GM19351 (cell line): Measurements from ENCODE around the gene AOC3.

Source experiments
- ATAC-seq: cut with Tn5 transposase; IDR thresholded peaks from one replicate; pipeline ENCODE4 v1.9.1; 2021; ENCODE audit warnings: mild to moderate bottlenecking, moderate library complexity; ENCODE audit not compliant: unreplicated experiment

Gene AOC3

DNA sequence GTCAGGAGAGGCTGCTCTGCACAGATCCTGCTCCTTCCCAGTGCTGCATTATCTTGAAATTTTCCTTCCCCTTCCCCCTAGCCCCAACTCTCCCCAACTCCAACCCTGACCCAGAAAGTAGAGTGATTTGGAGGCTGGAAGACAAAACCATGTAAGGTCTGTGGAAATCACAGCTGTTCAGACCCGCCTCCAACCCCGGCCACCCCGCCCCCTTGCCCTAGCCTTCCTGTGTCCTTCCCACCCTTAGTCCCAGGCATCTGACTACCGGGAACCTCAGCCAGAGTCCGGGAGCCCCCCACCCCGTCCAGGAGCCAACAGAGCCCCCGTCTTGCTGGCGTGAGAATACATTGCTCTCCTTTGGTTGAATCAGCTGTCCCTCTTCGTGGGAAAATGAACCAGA is at the start of gene AOC3:
Gene AOC3, plus strand, starts transcription at position 246 of the 400 bp plus-strand sequence. Its CDS starts 145 bp downstream, at position 391.
- ATAC-seq: no peak

DNA sequence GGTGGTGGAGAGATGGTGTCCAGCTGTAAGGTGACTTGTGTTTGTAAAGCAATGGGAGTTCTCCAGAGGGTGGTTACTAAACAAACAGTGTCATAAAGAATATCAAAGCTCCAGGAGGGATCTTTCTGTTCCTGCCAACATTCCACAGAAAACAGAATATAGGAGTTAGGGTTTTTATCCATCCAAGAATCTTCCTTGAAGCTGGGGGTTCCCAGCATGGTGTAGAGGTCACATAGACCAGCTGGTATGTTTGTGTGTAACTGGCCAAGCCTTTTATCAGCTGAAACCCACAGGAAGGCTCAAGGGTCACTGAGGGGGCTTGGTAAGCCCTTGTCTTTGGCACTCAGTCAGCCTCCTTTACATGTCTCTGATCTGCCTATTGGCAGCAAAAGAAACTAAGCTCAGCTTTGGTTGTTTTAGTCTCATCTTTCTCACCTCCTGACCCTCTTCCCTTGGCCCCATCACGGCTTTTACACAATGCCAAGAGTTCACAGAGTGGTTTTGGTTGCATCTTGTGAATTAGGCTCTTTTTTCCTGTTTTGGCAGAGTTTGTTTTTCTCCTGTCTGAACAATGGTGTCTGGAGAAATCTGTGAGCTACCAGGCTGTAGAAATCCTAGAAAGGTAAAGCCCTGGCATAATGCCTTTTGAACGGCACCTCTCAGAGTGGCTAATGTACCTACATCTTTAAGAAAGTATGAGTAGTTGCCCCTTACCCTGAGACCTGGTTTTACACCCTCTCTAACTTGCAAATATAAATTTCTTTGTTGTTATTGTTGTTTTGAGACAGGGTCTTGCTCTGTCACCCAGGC is 47.7 kb upstream of the AOC3 start:
- ATAC-seq: no peak

DNA sequence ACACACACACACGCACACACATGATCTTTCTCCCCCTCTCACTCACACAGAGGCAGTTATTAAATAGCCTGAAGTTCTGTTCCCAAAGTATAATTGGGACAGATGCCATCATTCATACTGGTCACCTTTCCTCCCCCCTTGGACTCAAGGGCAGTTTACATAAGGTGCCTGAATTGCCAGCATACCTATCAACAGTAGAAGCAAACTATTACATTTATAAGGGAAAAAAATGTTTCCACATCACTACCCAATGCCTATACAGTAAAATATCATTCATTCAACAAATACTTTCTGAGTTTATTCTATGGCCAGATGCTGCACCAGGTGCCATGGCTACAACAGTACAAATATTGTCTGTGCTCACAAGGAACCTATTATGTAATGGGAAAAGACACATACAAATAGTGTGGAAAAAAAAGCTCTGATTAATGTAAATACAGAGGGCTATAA is 46.1 kb upstream of the AOC3 start:
- no peak for ATAC-seq

- ATAC-seq: no peak
Observed at GRCh38 chr17:42806249-42806648, 44.8 kb upstream of the AOC3 start.

- no peak for ATAC-seq
Observed at GRCh38 chr17:42809250-42809649, 41.7 kb upstream of the AOC3 start.

DNA sequence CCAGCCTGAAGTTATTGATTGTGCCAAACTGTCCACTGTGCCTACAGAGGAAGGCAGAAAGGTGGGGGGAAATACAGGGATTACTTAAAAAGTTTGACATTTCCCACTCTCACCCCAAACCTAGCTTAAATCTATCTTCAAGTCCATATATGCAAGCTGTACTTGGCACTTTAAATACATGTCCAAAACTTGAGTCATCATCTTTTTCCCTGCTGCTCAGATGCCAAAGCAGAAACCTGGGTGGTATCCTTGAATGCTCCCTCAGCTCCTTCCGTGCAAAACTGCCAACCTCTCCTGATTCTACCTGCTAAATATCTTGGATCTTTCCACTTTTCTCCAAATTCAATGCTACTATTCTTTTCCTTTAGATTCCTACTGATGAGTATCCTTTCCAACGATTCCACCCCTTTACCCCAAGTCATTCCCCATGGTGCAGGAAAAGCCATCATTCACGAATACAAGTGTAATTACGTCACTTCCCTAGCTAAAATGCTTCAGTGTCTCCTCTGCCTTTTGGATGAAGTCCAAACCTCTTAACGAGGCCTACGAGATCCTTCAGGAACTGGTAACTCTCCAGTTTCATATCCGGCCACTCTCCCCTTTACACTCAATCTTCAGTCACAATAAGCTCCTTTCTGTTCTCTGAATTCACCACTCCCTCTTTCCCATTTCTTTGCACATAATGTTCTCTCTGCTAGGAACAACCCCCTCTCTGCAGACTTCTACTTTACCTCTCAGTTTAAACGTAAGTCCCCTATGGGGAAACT is 36.2 kb upstream of the AOC3 start:
- no peak for ATAC-seq

GRCh38 chr17:42817866-42818265 is 33.1 kb upstream of the AOC3 start:
- no peak for ATAC-seq

DNA sequence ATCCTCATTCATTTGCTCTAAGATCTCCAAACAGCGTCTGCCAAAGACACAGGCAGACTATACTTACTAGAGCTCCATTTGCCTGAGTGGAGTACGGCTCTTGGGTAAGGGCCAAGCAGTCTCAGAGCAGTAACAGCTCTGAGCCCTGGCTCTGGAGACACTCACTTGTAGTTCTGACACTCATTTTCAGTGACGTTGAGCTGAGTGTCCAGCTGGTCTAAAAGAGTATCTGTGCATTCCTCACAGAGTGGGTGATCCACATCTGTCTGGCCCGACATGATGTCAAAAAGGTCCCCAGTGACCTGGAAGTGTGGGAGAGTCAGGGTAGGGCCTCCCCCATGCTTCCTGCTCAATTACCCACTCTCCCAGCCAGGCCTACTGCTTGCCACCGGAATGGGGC is 32.6 kb upstream of the AOC3 start:
- ATAC-seq: no peak

DNA sequence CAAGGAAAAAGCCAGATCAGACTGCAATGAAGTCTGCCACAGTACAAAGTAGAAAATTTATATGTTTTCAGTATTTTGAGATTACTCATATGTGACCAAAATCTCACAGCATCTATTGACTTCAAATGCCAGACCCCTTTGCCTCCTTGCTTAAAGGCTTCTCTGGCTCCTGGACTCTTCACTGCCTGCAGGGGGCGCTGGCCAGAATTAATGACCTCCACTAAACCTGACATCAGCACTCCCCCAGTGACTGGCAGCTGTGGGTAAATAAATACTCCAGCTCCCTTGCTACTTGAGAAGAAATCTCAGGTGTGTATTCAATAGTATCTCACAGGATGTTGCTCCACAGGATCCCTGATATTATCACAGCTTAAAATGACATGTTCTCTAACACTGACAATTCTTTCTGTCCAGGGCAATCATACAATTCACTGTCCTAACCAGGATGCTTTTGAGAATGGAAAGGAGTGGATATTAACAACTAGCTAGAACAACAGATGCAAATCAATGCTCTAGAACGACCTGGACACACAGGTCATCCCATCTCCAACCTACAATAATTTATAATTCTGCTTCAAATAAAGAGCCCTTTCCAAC is 31.0 kb upstream of the AOC3 start:
- no peak for ATAC-seq

GRCh38 chr17:42821176-42821575 is 29.8 kb upstream of the AOC3 start:
- no peak for ATAC-seq

DNA sequence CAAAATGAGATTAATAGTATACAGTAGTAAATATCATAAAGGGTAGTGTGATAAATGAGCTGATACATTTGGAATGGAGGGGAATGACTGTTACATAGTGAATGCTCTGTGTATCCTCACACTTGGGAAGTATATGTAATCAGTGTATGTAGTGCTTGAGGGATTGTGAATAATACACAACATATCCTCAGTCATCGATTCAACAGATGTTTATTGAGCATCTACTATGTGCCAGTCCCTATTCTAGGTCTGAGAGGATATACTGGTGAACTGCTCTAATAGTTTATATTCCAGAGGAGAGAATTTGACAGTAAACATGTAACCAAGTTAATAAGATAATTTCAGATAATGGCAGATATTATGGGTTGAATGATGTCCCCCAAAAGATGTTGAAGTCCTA is 23.5 kb upstream of the AOC3 start:
- ATAC-seq: no peak

DNA sequence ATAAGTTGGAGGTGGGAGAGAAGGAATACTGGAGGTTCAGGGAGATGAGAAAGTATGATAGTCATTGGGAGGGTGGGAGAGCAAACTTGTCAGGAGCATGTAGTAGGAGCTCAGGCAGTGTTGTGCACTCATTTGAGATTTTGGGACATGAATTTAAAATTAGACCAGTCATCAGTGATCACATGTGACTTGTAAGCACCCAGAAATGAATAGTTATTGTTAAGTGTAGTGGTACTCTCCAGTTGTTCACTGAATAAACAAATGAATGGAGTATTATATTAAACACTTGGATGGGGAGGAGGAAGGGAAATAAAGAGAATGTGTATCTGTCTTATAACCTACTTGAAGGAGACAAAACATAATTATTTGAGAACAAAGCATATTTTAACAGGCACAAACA is 20.0 kb upstream of the AOC3 start:
- ATAC-seq: no peak

DNA sequence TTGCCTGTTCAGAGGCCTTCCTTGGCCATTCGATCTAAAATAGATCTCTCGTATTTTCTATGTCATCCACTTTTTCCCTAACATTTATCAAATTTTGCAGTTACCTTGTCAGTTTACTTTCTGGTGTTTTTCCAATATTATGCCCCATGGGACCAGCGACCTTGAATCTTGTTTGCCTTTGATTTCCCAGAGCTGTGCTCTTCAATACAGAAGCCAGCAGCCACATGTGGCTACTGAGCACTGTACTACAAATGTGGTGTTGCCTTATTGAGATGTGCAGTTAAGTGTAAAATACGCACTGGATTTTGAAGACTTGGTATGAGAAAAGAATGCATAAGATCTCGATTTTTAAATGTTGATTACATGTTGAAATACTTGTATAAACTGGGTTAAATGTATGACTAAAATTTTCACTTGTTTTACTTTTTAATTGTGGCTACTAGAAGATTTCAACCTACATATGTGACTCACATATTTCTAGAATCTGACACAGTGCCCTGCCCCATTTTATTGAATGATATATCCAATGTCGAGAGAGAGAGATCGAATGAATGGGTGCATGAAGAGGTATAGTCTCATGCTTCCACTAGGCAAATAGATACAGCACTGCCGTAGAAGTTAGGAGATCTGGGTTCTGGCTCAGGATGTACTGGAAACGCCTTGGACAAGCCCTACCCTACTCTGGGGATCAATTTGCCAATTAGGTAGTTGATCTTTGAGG is 18.6 kb upstream of the AOC3 start:
- no peak for ATAC-seq

GRCh38 chr17:42832934-42833766 is 17.8 kb upstream of the AOC3 start, which contains the start of gene PSME3:
Gene PSME3, plus strand, starts transcription at chr17:42833397. Its CDS starts 235 bp downstream, at chr17:42833632.
- ATAC-seq: peak; percentile 73

DNA sequence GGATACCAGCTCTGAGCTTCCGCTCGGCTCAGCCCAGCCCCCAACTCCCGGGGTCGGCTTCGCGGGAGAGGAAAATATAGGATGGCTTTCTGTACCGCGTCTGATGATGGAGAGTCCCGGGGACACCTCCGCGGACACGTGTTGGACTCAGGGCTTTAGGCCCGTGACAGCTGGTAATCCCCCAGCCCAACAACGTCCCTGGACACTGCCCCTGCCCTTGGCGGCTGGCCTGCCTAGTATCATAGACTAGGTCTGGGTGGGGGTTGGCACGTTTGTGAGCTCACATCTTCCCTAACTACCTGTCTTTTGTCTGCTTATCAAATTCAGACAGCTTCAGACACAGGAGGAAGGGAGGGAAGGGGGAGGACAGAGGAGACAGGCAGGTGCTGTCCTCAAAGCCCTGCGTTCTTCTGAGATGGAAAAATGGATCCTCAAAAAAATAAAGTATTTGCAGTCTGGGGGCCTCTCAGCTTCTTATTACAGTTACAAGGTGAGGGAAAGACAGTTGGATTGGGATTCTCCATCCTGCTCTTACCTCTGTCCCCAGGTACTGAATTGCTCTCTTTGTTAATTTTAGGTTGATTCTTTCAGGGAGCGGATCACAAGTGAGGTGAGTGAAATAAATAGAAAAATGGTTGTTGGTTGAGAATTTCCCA is 17.1 kb upstream of the AOC3 start:
- no peak for ATAC-seq

DNA sequence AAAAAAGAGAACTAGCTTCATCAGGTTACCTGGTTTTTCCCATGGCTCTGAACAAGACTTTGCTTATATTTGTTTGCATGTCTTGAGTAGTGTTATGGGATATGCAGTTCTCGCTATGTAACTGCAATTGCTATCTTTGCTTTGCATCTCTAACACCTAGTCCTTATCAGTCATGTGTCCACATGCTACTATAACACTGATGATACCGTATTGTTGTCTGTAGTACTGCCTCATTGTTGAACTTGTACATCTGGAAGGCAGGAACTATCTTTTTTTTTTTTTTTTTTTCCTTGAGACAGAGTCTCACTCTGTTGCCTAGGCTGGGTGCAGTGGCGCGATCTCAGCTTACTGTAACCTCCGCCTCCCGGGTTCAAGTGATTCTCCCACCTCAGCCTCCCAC is 15.3 kb upstream of the AOC3 start:
- ATAC-seq: no peak

GRCh38 chr17:42841975-42842685 is 8.9 kb upstream of the AOC3 start:
- no peak for ATAC-seq

- ATAC-seq: no peak
Observed at GRCh38 chr17:42843358-42843934, 7.6 kb upstream of the AOC3 start.

DNA sequence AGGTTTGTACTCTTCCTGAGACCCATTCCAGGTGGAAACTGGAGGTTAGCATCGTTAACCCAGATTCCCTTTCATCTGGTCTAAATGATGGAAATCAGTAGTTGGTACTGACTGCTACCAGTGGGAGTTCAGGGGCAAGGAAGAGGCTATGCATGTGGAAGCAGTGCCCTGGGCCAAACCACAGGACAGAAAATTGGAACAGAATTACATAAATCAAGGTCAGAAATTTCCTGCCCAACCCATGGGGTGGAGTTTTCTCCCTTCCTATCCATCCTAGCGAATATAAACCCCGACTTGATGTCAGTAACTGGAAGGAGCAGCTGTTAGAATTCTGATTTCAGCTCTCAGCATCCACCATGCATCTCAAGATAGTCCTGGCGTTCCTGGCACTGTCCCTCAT is 6.7 kb upstream of the AOC3 start, which contains the start of gene AOC2:
Gene AOC2, plus strand, starts transcription at position 310 of the 400 bp plus-strand sequence. Its CDS starts 47 bp downstream, at position 357.
- ATAC-seq: no peak
